GM12878 (cell line): Measurements from ENCODE around the gene HLTF. TPM values are rescaled to one million over a fixed set of nuclear protein-coding genes. Genes with fewer than 3 reads are reported as not detected.

ENCODE experiments used
- ATAC-seq: fragments of 200-7000 bp; cut with Tn5 transposase; 3 replicates; pipeline ENCODE4 v1.9.1; 2020; ENCODE audit warnings: mild to moderate bottlenecking, moderate library complexity
- BruUV-seq: library from RNA; stranded (reverse); fragments of 400-500 nt; replicated peaks from 2 replicates; lab custom pipeline; 2021; lab: Mats Ljungman, UMichigan
- CTCF ChIA-PET: fragments of 300-600 bp; sonication (Branson Sonifier 250); formaldehyde crosslinking; extraction: SDS; loops from one replicate; lab custom pipeline; 2021; ENCODE audit warnings: inconsistent platforms; lab: Yijun Ruan, JAX
- POLR2A ChIA-PET: fragments of 350-600 bp; formaldehyde crosslinking; extraction: SDS; loops from one replicate; lab custom pipeline; 2021; ENCODE audit warnings: inconsistent platforms; lab: Charles Lee
- RAD21 ChIA-PET: fragments of 300-600 bp; sonication (Branson Sonifier 250); formaldehyde crosslinking; loops from one replicate; lab custom pipeline; 2023; ENCODE audit warnings: antibody characterized with exemption; ENCODE audit not compliant: unreplicated experiment; lab: Charles Lee
- SMC1A ChIA-PET: fragments of 300-600 bp; sonication (Branson Sonifier 250); formaldehyde crosslinking; loops from one replicate; lab custom pipeline; 2023; ENCODE audit not compliant: unreplicated experiment, uncharacterized antibody; lab: Charles Lee
- DNase-seq: peaks from one replicate; pipeline ENCODE4 v3.0.0-alpha.2; 2011; ENCODE audit warnings: low read depth, low spot score
- FAIRE-seq: peaks from 3 replicates; lab custom pipeline; 2011; peaks lifted over from hg19 to GRCh38; lab: Jason Lieb, UNC
- H2AFZ ChIP-seq: 2 replicates; pipeline ENCODE4 v1.6.0; 2011; ENCODE audit warnings: low read depth, low read length, control low read depth; ENCODE audit not compliant: control insufficient read depth
- H3K27ac ChIP-seq: 2 replicates; pipeline ENCODE4 v1.5.1; 2011; ENCODE audit warnings: control low read depth; ENCODE audit not compliant: control insufficient read depth, insufficient read depth
- H3K27me3 ChIP-seq, 2 experiments: replicated peaks in 1 of 2; 2 replicates each; pipeline versions ENCODE4 v1.6.0 to v1.6.1; 2011; ENCODE audit warnings: low read length in 1 of 2; ENCODE audit not compliant: control insufficient read depth in 2 of 2, insufficient read depth in 2 of 2
- H3K36me3 ChIP-seq, 2 experiments: 2 replicates each; pipeline ENCODE4 v1.5.1; 2011; ENCODE audit warnings: low read length in 1 of 2; ENCODE audit not compliant: control insufficient read depth in 2 of 2, insufficient read depth in 2 of 2
- H3K4me1 ChIP-seq: 2 replicates; pipeline ENCODE4 v1.6.1; 2011; ENCODE audit warnings: mild to moderate bottlenecking, low read length, moderate library complexity, mixed read lengths; ENCODE audit not compliant: control insufficient read depth, insufficient read depth
- H3K4me2 ChIP-seq: 2 replicates; pipeline ENCODE4 v1.6.0; 2011; ENCODE audit warnings: control low read depth; ENCODE audit not compliant: control insufficient read depth, insufficient read depth
- H3K4me3 ChIP-seq: fragments of 200-600 bp; sonication (generic); 2 replicates; pipeline ENCODE4 v1.5.1; 2016
- H3K79me2 ChIP-seq: 2 replicates; pipeline ENCODE4 v1.6.0; 2011; ENCODE audit warnings: low read length; ENCODE audit not compliant: control insufficient read depth, insufficient read depth
- H3K9ac ChIP-seq: 2 replicates; pipeline ENCODE4 v1.8.0; 2011; ENCODE audit warnings: low read length, control low read depth, mixed read lengths; ENCODE audit not compliant: control insufficient read depth, insufficient read depth
- H3K9me3 ChIP-seq: replicated peaks from 3 replicates; pipeline ENCODE4 v1.5.1; 2011; ENCODE audit warnings: mild to moderate bottlenecking, low read length; ENCODE audit not compliant: control insufficient read depth, insufficient read depth
- H4K20me1 ChIP-seq: 2 replicates; pipeline ENCODE4 v1.6.0; 2011; ENCODE audit not compliant: control insufficient read depth, insufficient read depth
- CBFB ChIP-seq: IDR thresholded peaks from 2 replicates; pipeline ENCODE4 v1.6.1; 2016; ENCODE audit warnings: antibody characterized with exemption, low read depth
- CHD1 ChIP-seq: IDR thresholded peaks from 2 replicates; pipeline ENCODE4 v1.6.1; 2012; ENCODE audit warnings: low read depth, low read length, improper control_type of control experiment
- ESRRA ChIP-seq: IDR thresholded peaks from 2 replicates; pipeline ENCODE4 v1.6.1; 2012; ENCODE audit warnings: mild to moderate bottlenecking, low read length, improper control_type of control experiment
- FOXM1 ChIP-seq: IDR thresholded peaks from 2 replicates; pipeline ENCODE4 v1.6.1; 2012; ENCODE audit warnings: low read depth, mild to moderate bottlenecking, inconsistent platforms, low read length, moderate library complexity
- KLF5 ChIP-seq: fragments of 450-650 bp; IDR thresholded peaks from 2 replicates; pipeline ENCODE4 v1.6.1; 2014; ENCODE audit warnings: mild to moderate bottlenecking; ENCODE audit not compliant: partially characterized antibody
- MTA3 ChIP-seq: IDR thresholded peaks from 2 replicates; pipeline ENCODE4 v1.6.1; 2012; ENCODE audit warnings: low read length, inconsistent platforms, borderline replicate concordance
- NFYA ChIP-seq: IDR thresholded peaks from 2 replicates; pipeline ENCODE4 v1.6.1; 2011; ENCODE audit warnings: low read depth, mild to moderate bottlenecking, low read length, improper control_type of control experiment, borderline replicate concordance
- PAX8 ChIP-seq: fragments of 450-650 bp; IDR thresholded peaks from 2 replicates; pipeline ENCODE4 v1.6.1; 2017; ENCODE audit warnings: mild to moderate bottlenecking, moderate library complexity
- POLR2AphosphoS2 ChIP-seq: IDR thresholded peaks from 2 replicates; pipeline ENCODE4 v1.6.1; 2011; ENCODE audit warnings: low read depth, mild to moderate bottlenecking, low read length, improper control_type of control experiment, moderate library complexity
- RUNX3 ChIP-seq: IDR thresholded peaks from 2 replicates; pipeline ENCODE4 v1.6.1; 2012; ENCODE audit warnings: low read length, inconsistent platforms
- SREBF1 ChIP-seq: IDR thresholded peaks from 2 replicates; pipeline ENCODE4 v1.6.1; 2012; ENCODE audit warnings: mild to moderate bottlenecking, low read length
- TBL1XR1 ChIP-seq: IDR thresholded peaks from 2 replicates; pipeline ENCODE4 v1.6.1; 2012; ENCODE audit warnings: low read depth, low read length, improper control_type of control experiment
- TCF12 ChIP-seq: IDR thresholded peaks from 2 replicates; pipeline ENCODE4 v1.6.1; 2011; ENCODE audit warnings: low read depth, mild to moderate bottlenecking, low read length
- TCF3 ChIP-seq: IDR thresholded peaks from 2 replicates; pipeline ENCODE4 v1.6.1; 2012; ENCODE audit warnings: low read depth, mild to moderate bottlenecking, low read length, borderline replicate concordance; ENCODE audit not compliant: insufficient read depth
- WGBS: methylation state at CpG from one replicate; pipeline ENCODE4 v1.1.6; 2016; ENCODE audit warnings: low lambda C conversion rate; ENCODE audit not compliant: insufficient replicate concordance, insufficient coverage; ENCODE audit errors: missing lambda C conversion rate; 5-methylcytosine and 5-hydroxymethylcytosine counted together
- in situ Hi-C: fragments of 300-500 bp; cut with MboI; formaldehyde crosslinking; loops from 9 replicates; pipeline ENCODE4 v1.14.3; 2018; ENCODE audit warnings: mixed read lengths
- intact Hi-C: fragments of 100-400 bp; cut with micrococcal nuclease; formaldehyde crosslinking; loops from one replicate; pipeline ENCODE4 v1.14.2; 2022; ENCODE audit not compliant: unreplicated experiment
- polyA plus RNA-seq, 11 experiments: library from polyadenylated mRNA; depleted of rRNA in 4 of 11; unstranded in 6 of 11; stranded (reverse) in 5 of 11; fragments of >200 nt; fragmentation: Nextera tagmentation in 4 of 11; fragmentation: Illumina TruSeq in 1 of 11; extraction: Ambion mirVana in 4 of 11; extraction: Trizol in 1 of 11; gene quantifications; 1 replicate in 1 of 11; 2 replicates in 10 of 11; pipeline versions ENCODE4 v1.2.1 to v1.2.3, GENCODE V29; 2011 to 2016; ENCODE audit warnings: inconsistent platforms in 2 of 11, missing spikeins in 2 of 11, low read depth in 1 of 11
- total RNA-seq, 4 experiments: library from RNA; depleted of rRNA in 3 of 4; stranded (reverse); fragments of >200 nt in 3 of 4; fragmentation: Illumina TruSeq in 1 of 4; extraction: Trizol in 1 of 4; gene quantifications; 2 replicates each; pipeline versions ENCODE4 v1.2.1 to v1.2.3, GENCODE V29; 2013 to 2021

HLTF gene
- total and polyA plus RNA-seq, 10 of the 15 experiments (the other 5 are each of a cell fraction or from before 2014, with no cell fraction given): 13.7 to 50.4 (median 31.7) TPM

DNA sequence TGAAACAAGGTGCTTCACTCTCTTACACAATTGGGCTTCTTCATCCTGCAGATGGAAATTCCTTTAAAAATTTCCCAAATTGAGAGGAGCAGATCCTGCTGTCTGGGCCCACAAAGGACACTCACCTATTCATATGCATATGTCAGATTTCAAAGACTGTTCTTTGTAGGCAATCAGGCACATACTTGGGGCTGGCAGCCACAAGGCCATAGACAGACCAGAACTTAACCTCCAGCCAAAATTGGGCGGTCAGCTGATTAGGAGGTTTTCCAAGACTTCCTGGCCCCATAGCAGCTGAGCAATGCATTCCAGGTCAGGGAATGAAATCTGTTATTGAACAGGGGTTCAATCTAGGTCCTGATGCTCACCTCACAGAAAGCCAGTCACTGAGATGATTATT, 28.1 kb upstream of the HLTF start:
- FAIRE-seq: no peak
- in situ Hi-C loops (no loop called here), intact Hi-C loops (no loop called here)
- H2AFZ ChIP-seq: no peak overlapping the region
- ChIA-PET RAD21 (no interaction called here), SMC1A (interaction anchor here (1.5 kb wide), 1 partner anchor 161 kb away, joined by 3 read pairs; no protein-coding TSS in a partner anchor), POLR2A (interaction anchor here (0.6 kb wide), 1 partner anchor 1759 kb away, joined by 5 read pairs; no protein-coding TSS in a partner anchor), CTCF (interaction anchor here (0.7 kb wide), 1 partner anchor 159 kb away, joined by 4 read pairs; no protein-coding TSS in a partner anchor)
- no peak for ATAC-seq
- no peaks in the 10 kb centered on the region for H4K20me1 ChIP-seq
- H3K4me2 ChIP-seq: no peak overlapping the region
- no peaks in the 10 kb centered on the region for H3K36me3 ChIP-seq
- DNase-seq: no peak
- H3K4me1 ChIP-seq: no peaks in the 10 kb centered on the region
- H3K4me3 ChIP-seq: no peak overlapping the region
- H3K9ac ChIP-seq: no peak overlapping the region
- WGBS: 85% methylated on average over 1 of the region's 1 CpG
- no peak overlapping the region for H3K27ac ChIP-seq
- H3K27me3 ChIP-seq: no peaks in the 10 kb centered on the region
- H3K79me2 ChIP-seq: no peaks in the 10 kb centered on the region
- no peaks in the 10 kb centered on the region for H3K9me3 ChIP-seq
- TF ChIP-seq KLF5: no peak
- no peak for TF ChIP-seq FOXM1
- no peak for TF ChIP-seq RUNX3
- TF ChIP-seq TCF3: no peak
- no peak for TF ChIP-seq MTA3
- BruUV-seq: no TSS peak

DNA sequence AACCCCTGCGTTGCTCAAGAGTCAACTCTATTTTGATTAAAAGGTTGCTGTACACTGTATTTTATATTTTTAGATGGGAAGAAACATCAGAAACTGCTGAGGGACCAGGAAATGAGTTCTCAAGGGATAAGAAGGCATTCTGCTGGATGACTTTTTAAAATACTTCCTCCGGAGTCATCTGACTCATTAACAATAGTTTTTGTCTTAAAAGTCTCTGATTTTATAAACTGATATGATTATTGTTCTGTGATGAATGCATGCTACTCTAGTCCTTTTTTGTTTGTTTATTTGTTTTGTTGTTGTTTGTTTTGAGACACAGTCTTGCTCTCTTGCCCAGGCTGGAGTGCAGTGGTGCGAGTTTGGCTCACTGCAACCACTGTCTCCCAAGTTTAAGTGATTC, 18.2 kb upstream of the HLTF start:
- in situ Hi-C loops: no loop called here
- Histone ChIP-seq H3K36me3 (no peaks in the 10 kb centered on the region), H3K4me3 (no peak overlapping the region), H3K9me3 (no peaks in the 10 kb centered on the region; the same call in 2 of the 3 replicates), H3K27me3 (no peaks in the 10 kb centered on the region), H4K20me1 (no peaks in the 10 kb centered on the region), H3K79me2 (no peaks in the 10 kb centered on the region), H3K9ac (no peak overlapping the region), H3K4me1 (no peaks in the 10 kb centered on the region), H3K27ac (no peak overlapping the region), H2AFZ (no peak overlapping the region), H3K4me2 (no peak overlapping the region)
- BruUV-seq: no TSS peak
- ChIA-PET POLR2A (no interaction called here), CTCF (interaction anchor here (0.6 kb wide), 1 partner anchor 69 kb away, joined by 3 read pairs; no protein-coding TSS in a partner anchor), SMC1A (no interaction called here), RAD21 (no interaction called here)
- no peak for FAIRE-seq
- TF ChIP-seq TBL1XR1: no peak
- no peak for TF ChIP-seq TCF12
- TF ChIP-seq MTA3: no peak
- no peak for TF ChIP-seq POLR2AphosphoS2
- no peak for TF ChIP-seq CBFB
- no peak for TF ChIP-seq ESRRA
- TF ChIP-seq PAX8: no peak
- TF ChIP-seq SREBF1: no peak
- TF ChIP-seq TCF3: no peak
- TF ChIP-seq NFYA: no peak
- no peak for TF ChIP-seq CHD1
- ATAC-seq: no peak
- no peak for DNase-seq
- intact Hi-C loops: no loop called here
- WGBS: 71% methylated on average over 3 of the region's 3 CpGs
